Activated naive CD4-positive, alpha-beta T cell treated with anti-CD3 and anti-CD28 coated beads, Interleukin-2, amount 10 ng/mL, durations not matched to agents 7 days and 5 days (primary cell): ENCODE results near the gene MYO3B.

Experiments
- CTCF ChIA-PET: fragments of 350-600 bp; sonication (Branson Sonifier 250); formaldehyde crosslinking; loops from one replicate; lab custom pipeline; 2021; ENCODE audit warnings: antibody characterized with exemption; lab: Charles Lee
- DNase-seq: peaks from one replicate; pipeline ENCODE4 v3.0.0-alpha.2; 2020
- H3K27ac Mint-ChIP-seq: one replicate; pipeline ENCODE4 v1.8.0; 2021; ENCODE audit warnings: mild to moderate bottlenecking, moderate library complexity, mixed read lengths
- H3K27me3 Mint-ChIP-seq: one replicate; pipeline ENCODE4 v1.8.0; 2021; ENCODE audit warnings: mild to moderate bottlenecking, mixed read lengths
- H3K36me3 Mint-ChIP-seq: one replicate; pipeline ENCODE4 v1.8.0; 2021; ENCODE audit warnings: mixed read lengths
- H3K4me1 Mint-ChIP-seq: one replicate; pipeline ENCODE4 v1.8.0; 2021; ENCODE audit warnings: mixed read lengths
- H3K4me3 Mint-ChIP-seq: one replicate; pipeline ENCODE4 v1.8.0; 2021; ENCODE audit warnings: mild to moderate bottlenecking, moderate library complexity, mixed read lengths
- H3K9me3 Mint-ChIP-seq: one replicate; pipeline ENCODE4 v1.8.0; 2021; ENCODE audit warnings: mixed read lengths

Gene MYO3B

GRCh38 chr2:170359466-170359865 lies 181.5 kb downstream of the MYO3B start:
- CTCF ChIA-PET = interaction anchor here (1.3 to 6.0 kb wide), 3 partner anchors 11 to 456 kb away, joined by 3 to 35 read pairs (median 30); no protein-coding TSS in a partner anchor
- Mint-ChIP-seq H3K27me3 (peaks cover 8% of the 10 kb centered on the region), H3K27ac (no peak overlapping the region), H3K9me3 (no peaks in the 10 kb centered on the region), H3K36me3 (no peaks in the 10 kb centered on the region), H3K4me1 (peaks cover 45% of the 10 kb centered on the region), H3K4me3 (no peak overlapping the region)
- no peak for DNase-seq

DNA sequence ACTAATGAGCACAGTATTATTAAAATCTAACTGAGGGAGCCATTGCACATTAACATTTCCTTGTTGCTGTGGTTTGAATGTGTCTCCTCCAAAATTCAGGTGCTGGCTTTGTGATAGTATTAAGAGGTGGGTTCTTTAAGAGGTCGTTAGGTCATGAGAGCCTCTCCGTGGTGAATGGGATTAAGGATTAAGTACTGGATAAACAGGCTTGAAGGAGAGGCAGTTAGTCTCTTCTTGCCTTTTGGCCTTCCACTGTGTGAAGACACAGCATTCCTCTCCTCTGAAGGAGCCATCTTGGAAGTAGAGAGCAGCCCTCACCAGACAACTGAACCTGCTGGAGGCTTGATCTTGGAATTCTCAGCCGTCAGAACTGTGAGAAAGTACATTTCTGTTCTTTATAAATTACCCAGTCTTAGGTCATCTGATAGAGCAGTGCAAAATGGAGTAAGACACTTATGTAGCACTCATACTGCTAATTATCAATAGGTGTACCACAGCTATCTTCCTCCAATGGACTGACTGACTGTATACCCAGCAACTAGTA lies 182.7 kb downstream of the MYO3B start:
- Mint-ChIP-seq H3K36me3 (no peaks in the 10 kb centered on the region), H3K4me1 (peaks cover 33% of the 10 kb centered on the region), H3K27me3 (peaks cover 15% of the 10 kb centered on the region), H3K27ac (no peak overlapping the region), H3K9me3 (no peaks in the 10 kb centered on the region), H3K4me3 (no peak overlapping the region)
- CTCF ChIA-PET = interaction anchor here (0.8 to 6.0 kb wide), 15 partner anchors 10 to 512 kb away, joined by 3 to 43 read pairs (median 6); partner anchors contain the start of gene GAD1
- DNase-seq = no peak

DNA sequence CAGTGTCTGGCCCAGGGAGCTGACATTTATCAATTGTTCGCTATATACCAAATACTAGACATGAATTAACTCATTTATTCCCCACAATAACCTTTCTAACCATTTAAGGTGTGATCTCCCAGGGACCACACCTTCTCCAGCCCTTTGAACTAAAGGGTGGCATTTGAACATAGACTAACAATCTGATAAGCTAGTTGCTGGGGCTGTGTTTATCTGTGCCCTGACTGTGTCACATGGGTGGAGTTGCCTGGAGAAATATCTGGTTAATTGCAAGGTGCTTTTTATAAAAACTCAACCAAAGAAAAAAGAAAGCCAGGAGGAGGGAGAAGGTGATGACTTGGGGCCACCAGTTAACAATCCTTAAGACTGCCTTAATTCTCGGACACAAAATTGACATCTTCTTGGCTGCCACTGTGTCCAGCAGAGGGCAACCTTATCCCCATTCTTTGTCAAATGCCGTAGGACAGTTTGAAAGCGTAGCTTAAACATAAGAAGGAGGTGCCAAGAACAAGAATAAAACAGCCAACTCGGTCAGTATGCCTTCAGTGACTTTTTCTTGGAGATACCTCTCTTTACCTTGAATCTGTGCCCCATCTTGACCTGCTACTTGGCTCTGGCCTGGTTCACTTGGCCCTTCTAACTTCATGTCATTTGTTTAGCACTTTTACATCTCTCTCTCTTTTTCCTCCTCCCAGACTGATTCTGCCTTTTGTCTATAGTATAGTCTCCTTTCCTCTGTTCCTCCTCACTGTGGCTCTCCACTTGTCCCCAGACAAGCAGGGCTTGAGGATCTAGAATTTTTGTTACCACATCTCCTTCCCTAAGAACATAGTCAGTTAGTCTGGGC lies 183.4 kb downstream of the MYO3B start:
- H3K4me3 Mint-ChIP-seq = no peak overlapping the region
- no peak overlapping the region for H3K27ac Mint-ChIP-seq
- peak; percentile 71 for DNase-seq
- peaks cover 22% of the 10 kb centered on the region for H3K27me3 Mint-ChIP-seq
- H3K36me3 Mint-ChIP-seq = no peaks in the 10 kb centered on the region
- CTCF ChIA-PET = interaction anchor here (0.6 to 6.0 kb wide), 20 partner anchors 9 to 512 kb away, joined by 3 to 43 read pairs (median 5); partner anchors contain the start of gene GAD1
- H3K9me3 Mint-ChIP-seq = no peaks in the 10 kb centered on the region
- peaks cover 31% of the 10 kb centered on the region for H3K4me1 Mint-ChIP-seq

GRCh38 chr2:170362313-170362870 lies 184.4 kb downstream of the MYO3B start:
- Mint-ChIP-seq H3K27ac (no peak overlapping the region), H3K4me1 (peaks cover 31% of the 10 kb centered on the region), H3K27me3 (peaks cover 23% of the 10 kb centered on the region), H3K4me3 (no peak overlapping the region), H3K9me3 (no peaks in the 10 kb centered on the region), H3K36me3 (no peaks in the 10 kb centered on the region)
- CTCF ChIA-PET = interaction anchor here (1.6 to 6.0 kb wide), 11 partner anchors 8 to 460 kb away, joined by 3 to 43 read pairs (median 9); partner anchors contain the start of gene GAD1
- no peak for DNase-seq

GRCh38 chr2:170362871-170363631 lies 185.1 kb downstream of the MYO3B start:
- Mint-ChIP-seq H3K27ac (peak overlapping the region; percentile 2), H3K9me3 (no peaks in the 10 kb centered on the region), H3K4me1 (peaks cover 32% of the 10 kb centered on the region), H3K36me3 (no peaks in the 10 kb centered on the region), H3K4me3 (no peak overlapping the region), H3K27me3 (peaks cover 26% of the 10 kb centered on the region)
- DNase-seq = peak; percentile 44
- CTCF ChIA-PET = interaction anchor here (1.6 to 6.0 kb wide), 8 partner anchors 20 to 459 kb away, joined by 5 to 43 read pairs (median 8); partner anchors contain the start of gene GAD1

GRCh38 chr2:170365003-170365402 lies 187.1 kb downstream of the MYO3B start:
- CTCF ChIA-PET = interaction anchor here (1.3 to 6.0 kb wide), 5 partner anchors 22 to 457 kb away, joined by 5 to 30 read pairs (median 8); no protein-coding TSS in a partner anchor
- Mint-ChIP-seq H3K9me3 (no peaks in the 10 kb centered on the region), H3K4me3 (no peak overlapping the region), H3K27me3 (peaks cover 31% of the 10 kb centered on the region), H3K36me3 (no peaks in the 10 kb centered on the region), H3K4me1 (peaks cover 46% of the 10 kb centered on the region), H3K27ac (no peak overlapping the region)
- no peak for DNase-seq

DNA sequence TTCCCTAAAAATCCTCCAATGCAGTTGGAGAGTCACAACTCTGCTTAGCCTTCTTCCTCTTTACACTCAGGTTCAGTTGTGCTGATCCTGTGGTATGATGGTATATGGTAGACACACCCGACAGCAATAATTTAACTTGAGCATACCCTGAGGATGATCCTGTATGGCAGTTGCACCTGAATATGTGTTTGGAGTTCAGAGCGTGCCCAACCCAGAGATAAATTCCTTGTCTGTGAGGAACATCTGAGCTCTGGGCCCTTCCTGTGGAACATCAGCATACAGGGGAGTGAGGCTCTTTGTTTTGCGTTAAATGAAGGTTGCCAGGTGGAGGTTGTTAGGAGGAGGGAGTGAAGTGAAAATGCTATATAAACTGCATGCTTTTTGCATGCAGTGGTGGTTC lies 187.7 kb downstream of the MYO3B start:
- DNase-seq = no peak
- no peak overlapping the region for H3K4me3 Mint-ChIP-seq
- no peaks in the 10 kb centered on the region for H3K36me3 Mint-ChIP-seq
- no peak overlapping the region for H3K27ac Mint-ChIP-seq
- H3K4me1 Mint-ChIP-seq = peaks cover 53% of the 10 kb centered on the region
- CTCF ChIA-PET = interaction anchor here (0.7 to 2.5 kb wide), 2 partner anchors 447 to 450 kb away, joined by 3 to 7 read pairs; no protein-coding TSS in a partner anchor
- H3K27me3 Mint-ChIP-seq = peaks cover 29% of the 10 kb centered on the region
- H3K9me3 Mint-ChIP-seq = no peaks in the 10 kb centered on the region

- Mint-ChIP-seq H3K36me3 (no peaks in the 10 kb centered on the region), H3K27me3 (peaks cover 39% of the 10 kb centered on the region), H3K27ac (peak overlapping the region; percentile 3), H3K4me1 (peaks cover 40% of the 10 kb centered on the region), H3K4me3 (peak overlapping the region; percentile 1), H3K9me3 (no peaks in the 10 kb centered on the region)
- CTCF ChIA-PET = interaction anchor here (0.7 to 4.4 kb wide), 5 partner anchors 27 to 454 kb away, joined by 3 to 36 read pairs (median 5); partner anchors contain the start of gene GAD1
- no peak for DNase-seq
These were observed 190.4 kb downstream of the MYO3B start for GRCh38 chr2:170368370-170368769.

- no peak overlapping the region for H3K27ac Mint-ChIP-seq
- H3K36me3 Mint-ChIP-seq = no peaks in the 10 kb centered on the region
- CTCF ChIA-PET = interaction anchor here (0.6 to 4.4 kb wide), 16 partner anchors 9 to 453 kb away, joined by 3 to 36 read pairs (median 4); partner anchors contain the start of gene GAD1
- peaks cover 46% of the 10 kb centered on the region for H3K27me3 Mint-ChIP-seq
- DNase-seq = no peak
- no peaks in the 10 kb centered on the region for H3K9me3 Mint-ChIP-seq
- H3K4me3 Mint-ChIP-seq = no peak overlapping the region
- peaks cover 36% of the 10 kb centered on the region for H3K4me1 Mint-ChIP-seq
These were observed 191.3 kb downstream of the MYO3B start for GRCh38 chr2:170369228-170369627.

DNA sequence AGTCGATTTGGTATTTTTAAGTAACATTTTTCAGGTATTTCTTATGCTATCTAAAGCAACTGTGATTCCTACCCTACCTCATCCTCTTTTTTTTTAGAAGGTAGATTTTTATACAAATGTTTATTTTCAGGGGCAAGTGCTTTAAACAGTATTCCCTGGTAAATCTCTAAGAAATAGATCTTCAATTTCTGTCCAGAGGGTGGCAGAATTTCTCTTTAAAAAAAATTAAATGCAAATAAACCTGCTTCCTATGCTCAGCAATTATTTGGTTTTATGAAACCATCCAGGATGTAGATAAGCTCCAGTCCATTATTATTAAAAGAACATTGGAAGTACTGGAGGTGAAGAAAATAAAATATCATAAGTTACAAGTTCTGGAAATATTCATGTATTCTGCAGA lies 191.9 kb downstream of the MYO3B start:
- Mint-ChIP-seq H3K27me3 (peaks cover 46% of the 10 kb centered on the region), H3K36me3 (no peaks in the 10 kb centered on the region), H3K4me1 (peaks cover 36% of the 10 kb centered on the region), H3K27ac (no peak overlapping the region), H3K9me3 (no peaks in the 10 kb centered on the region), H3K4me3 (no peak overlapping the region)
- CTCF ChIA-PET = interaction anchor here (0.6 to 4.4 kb wide), 18 partner anchors 10 to 504 kb away, joined by 3 to 36 read pairs (median 4); partner anchors contain the start of gene GAD1
- no peak for DNase-seq

- H3K27me3 Mint-ChIP-seq = peaks cover 40% of the 10 kb centered on the region
- peak overlapping the region; percentile 24 for H3K27ac Mint-ChIP-seq
- CTCF ChIA-PET = interaction anchor here (0.7 to 4.4 kb wide), 8 partner anchors 8 to 442 kb away, joined by 3 to 36 read pairs (median 11); no protein-coding TSS in a partner anchor
- no peaks in the 10 kb centered on the region for H3K36me3 Mint-ChIP-seq
- H3K4me3 Mint-ChIP-seq = peak overlapping the region; percentile 18
- H3K4me1 Mint-ChIP-seq = peaks cover 36% of the 10 kb centered on the region
- peak; percentile 23 for DNase-seq
- no peaks in the 10 kb centered on the region for H3K9me3 Mint-ChIP-seq
These were observed 193.5 kb downstream of the MYO3B start for GRCh38 chr2:170371231-170371998.

DNA sequence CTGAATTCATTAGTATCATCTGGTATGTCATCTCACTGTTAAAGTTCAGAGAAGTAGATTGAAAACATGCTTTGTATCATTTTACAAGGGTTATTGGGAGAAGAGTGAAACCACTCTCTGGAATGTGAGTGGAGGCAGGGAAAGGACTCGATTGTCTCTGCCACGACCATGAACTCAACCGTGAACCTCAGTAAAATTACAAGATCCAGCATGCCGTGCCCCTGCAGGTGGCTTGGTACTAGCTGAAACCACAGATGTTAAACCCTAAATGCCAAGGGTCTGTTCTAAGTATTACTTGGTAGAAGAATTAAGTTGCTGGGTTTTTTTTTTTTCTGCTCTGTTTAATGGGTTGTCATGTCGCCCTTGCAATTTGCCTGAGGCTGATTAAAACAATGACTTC lies 197.2 kb downstream of the MYO3B start:
- peaks cover 47% of the 10 kb centered on the region for H3K27me3 Mint-ChIP-seq
- no peaks in the 10 kb centered on the region for H3K36me3 Mint-ChIP-seq
- no peak overlapping the region for H3K27ac Mint-ChIP-seq
- H3K4me1 Mint-ChIP-seq = peaks cover 19% of the 10 kb centered on the region
- H3K9me3 Mint-ChIP-seq = no peaks in the 10 kb centered on the region
- DNase-seq = no peak
- no peak overlapping the region for H3K4me3 Mint-ChIP-seq
- CTCF ChIA-PET = no interaction called here
